CD4-positive, alpha-beta memory T cell (primary cell): ENCODE results near the gene SLC17A8. TPM values are rescaled to one million over a fixed set of nuclear protein-coding genes. Genes with fewer than 3 reads are reported as not detected.

Experiments used
- CTCF ChIA-PET: fragments of 350-600 bp; sonication (Branson Sonifier 250); formaldehyde crosslinking; loops from one replicate; lab custom pipeline; 2021; ENCODE audit warnings: inconsistent platforms; ENCODE audit not compliant: partially characterized antibody; lab: Charles Lee
- POLR2A ChIA-PET: fragments of 350-600 bp; sonication (Branson Sonifier 250); formaldehyde crosslinking; loops from one replicate; lab custom pipeline; 2021; ENCODE audit not compliant: partially characterized antibody; lab: Charles Lee
- DNase-seq, 5 donors: peaks; one replicate each; pipeline versions ENCODE4 v3.0.0 to v3.0.0-alpha.2; 2020 to 2022; ENCODE audit warnings: mixed read lengths in 1 of 5
- H3K27ac ChIP-seq: one replicate; pipeline ENCODE4 v1.7.0; 2013; ENCODE audit warnings: low read depth, low read length
- H3K27me3 ChIP-seq: 2 replicates; pipeline ENCODE4 v1.7.0; 2013; ENCODE audit warnings: mild to moderate bottlenecking, low read length, moderate library complexity; ENCODE audit not compliant: insufficient read depth
- H3K36me3 ChIP-seq: 2 replicates; pipeline ENCODE4 v1.7.0; 2013; ENCODE audit warnings: mild to moderate bottlenecking, low read length, moderate library complexity; ENCODE audit not compliant: insufficient read depth
- H3K4me1 ChIP-seq: 2 replicates; pipeline ENCODE4 v1.7.0; 2013; ENCODE audit warnings: mild to moderate bottlenecking, low read length, moderate library complexity; ENCODE audit not compliant: insufficient read depth
- H3K4me3 ChIP-seq, 2 donors: one replicate each; pipeline ENCODE4 v1.7.0; 2013; ENCODE audit warnings: low read length in 2 of 2, mild to moderate bottlenecking in 1 of 2
- H3K9me3 ChIP-seq, 2 donors: one replicate each; pipeline ENCODE4 v1.7.0; 2013; ENCODE audit warnings: low read length in 2 of 2, control low read depth in 1 of 2; ENCODE audit not compliant: control insufficient read depth in 1 of 2
- H3K27ac Mint-ChIP-seq, 7 donors: one replicate each; pipeline ENCODE4 v1.8.0; 2020 to 2021; ENCODE audit warnings: mixed read lengths in 7 of 7, mild to moderate bottlenecking in 6 of 7, inconsistent platforms in 3 of 7, moderate library complexity in 3 of 7
- H3K27me3 Mint-ChIP-seq, 2 donors: one replicate each; pipeline ENCODE4 v1.8.0; 2020 to 2021; ENCODE audit warnings: mixed read lengths in 2 of 2
- H3K36me3 Mint-ChIP-seq, 2 donors: one replicate each; pipeline ENCODE4 v1.8.0; 2020 to 2021; ENCODE audit warnings: mixed read lengths in 2 of 2, inconsistent platforms in 1 of 2, mild to moderate bottlenecking in 1 of 2
- H3K4me1 Mint-ChIP-seq, 4 donors: one replicate each; pipeline ENCODE4 v1.8.0; 2020 to 2021; ENCODE audit warnings: mixed read lengths in 4 of 4, mild to moderate bottlenecking in 1 of 4
- H3K4me3 Mint-ChIP-seq, 8 donors: one replicate each; pipeline ENCODE4 v1.8.0; 2020 to 2021; ENCODE audit warnings: mixed read lengths in 8 of 8, mild to moderate bottlenecking in 7 of 8, moderate library complexity in 6 of 8, inconsistent platforms in 3 of 8
- H3K9me3 Mint-ChIP-seq, 8 donors: one replicate each; pipeline ENCODE4 v1.8.0; 2020 to 2021; ENCODE audit warnings: mixed read lengths in 8 of 8, mild to moderate bottlenecking in 5 of 8, inconsistent platforms in 3 of 8, moderate library complexity in 1 of 8
- intact Hi-C: fragments of 100-400 bp; cut with micrococcal nuclease; formaldehyde crosslinking; loops from one replicate; pipeline ENCODE4 v1.15.1; 2023
- polyA plus RNA-seq, 2 donors: library from polyadenylated mRNA; unstranded; fragments of 300-500 nt; fragmentation: Illumina TruSeq; gene quantifications; one replicate each; pipeline ENCODE4 v1.2.3, GENCODE V29; 2021
- total RNA-seq, 2 experiments: library from RNA; stranded (reverse); gene quantifications; one replicate each; pipeline ENCODE4 v1.2.3, GENCODE V29; 2021

Gene SLC17A8
- total and polyA plus RNA-seq, 4 experiments from 2014 or later, result not detected

- ChIA-PET CTCF (no interaction called here), POLR2A (no interaction called here)
- Mint-ChIP-seq H3K4me3 (no peak overlapping the region), H3K27me3 (peaks cover 0 to 2% of the 10 kb centered on the region in 2 donors), H3K36me3 (no peaks in the 10 kb centered on the region), H3K27ac (no peak overlapping the region), H3K9me3 (no peaks in the 10 kb centered on the region), H3K4me1 (no peaks in the 10 kb centered on the region)
- intact Hi-C loops, result no loop called here
- Histone ChIP-seq H3K36me3 (no peaks in the 10 kb centered on the region), H3K4me3 (no peak overlapping the region), H3K27me3 (no peaks in the 10 kb centered on the region), H3K4me1 (no peaks in the 10 kb centered on the region), H3K27ac (no peak overlapping the region), H3K9me3 (no peaks in the 10 kb centered on the region)
- no peak for DNase-seq
These were observed 25.5 kb downstream of the SLC17A8 start for GRCh38 chr12:100382338-100382737.

GRCh38 chr12:100383586-100384558 lies 27.0 kb downstream of the SLC17A8 start:
- intact Hi-C loops, result no loop called here
- H3K4me3 ChIP-seq, result no peak overlapping the region
- no peaks in the 10 kb centered on the region for H3K36me3 Mint-ChIP-seq
- H3K27ac Mint-ChIP-seq, result no peak overlapping the region
- H3K4me1 ChIP-seq, result no peaks in the 10 kb centered on the region
- no peaks in the 10 kb centered on the region for H3K9me3 Mint-ChIP-seq
- H3K4me1 Mint-ChIP-seq, result no peaks in the 10 kb centered on the region
- H3K4me3 Mint-ChIP-seq, result peak overlapping the region in 1 of 8 donors; percentile 17
- POLR2A ChIA-PET, result no interaction called here
- no peaks in the 10 kb centered on the region for H3K9me3 ChIP-seq
- H3K27me3 ChIP-seq, result no peaks in the 10 kb centered on the region
- CTCF ChIA-PET, result interaction anchor here (1.0 kb wide), 1 partner anchor 11 kb away, joined by 4 read pairs; no protein-coding TSS in a partner anchor
- no peaks in the 10 kb centered on the region for H3K36me3 ChIP-seq
- peaks cover 2 to 5% of the 10 kb centered on the region in 2 donors for H3K27me3 Mint-ChIP-seq
- H3K27ac ChIP-seq, result no peak overlapping the region
- DNase-seq, result no peak

- Mint-ChIP-seq H3K27me3 (peaks cover 2 to 5% of the 10 kb centered on the region in 2 donors), H3K9me3 (no peaks in the 10 kb centered on the region), H3K36me3 (no peaks in the 10 kb centered on the region), H3K4me1 (no peaks in the 10 kb centered on the region), H3K4me3 (no peak overlapping the region), H3K27ac (no peak overlapping the region)
- POLR2A ChIA-PET, result no interaction called here
- no peaks in the 10 kb centered on the region for H3K9me3 ChIP-seq
- H3K36me3 ChIP-seq, result no peaks in the 10 kb centered on the region
- no peak for DNase-seq
- no peak overlapping the region for H3K27ac ChIP-seq
- H3K27me3 ChIP-seq, result no peaks in the 10 kb centered on the region
- H3K4me1 ChIP-seq, result no peaks in the 10 kb centered on the region
- CTCF ChIA-PET, result no interaction called here
- intact Hi-C loops, result no loop called here
- H3K4me3 ChIP-seq, result no peak overlapping the region
These were observed 27.7 kb downstream of the SLC17A8 start for GRCh38 chr12:100384559-100384935.

GRCh38 chr12:100388382-100388781 lies 31.5 kb downstream of the SLC17A8 start:
- DNase-seq, result no peak
- no peaks in the 10 kb centered on the region for H3K27me3 ChIP-seq
- no peak overlapping the region for H3K4me3 Mint-ChIP-seq
- H3K4me3 ChIP-seq, result no peak overlapping the region
- no peaks in the 10 kb centered on the region for H3K4me1 ChIP-seq
- H3K4me1 Mint-ChIP-seq, result no peaks in the 10 kb centered on the region
- intact Hi-C loops, result no loop called here
- H3K27me3 Mint-ChIP-seq, result peaks cover 4 to 5% of the 10 kb centered on the region in 2 donors
- H3K9me3 ChIP-seq, result no peaks in the 10 kb centered on the region
- no peak overlapping the region for H3K27ac ChIP-seq
- POLR2A ChIA-PET, result no interaction called here
- CTCF ChIA-PET, result no interaction called here
- no peaks in the 10 kb centered on the region for H3K9me3 Mint-ChIP-seq
- no peaks in the 10 kb centered on the region for H3K36me3 ChIP-seq
- H3K36me3 Mint-ChIP-seq, result no peaks in the 10 kb centered on the region
- no peak overlapping the region for H3K27ac Mint-ChIP-seq

- intact Hi-C loops, result no loop called here
- no peaks in the 10 kb centered on the region for H3K27me3 ChIP-seq
- Mint-ChIP-seq H3K36me3 (no peaks in the 10 kb centered on the region), H3K4me3 (no peak overlapping the region), H3K27me3 (peaks cover 4 to 7% of the 10 kb centered on the region in 2 donors), H3K4me1 (no peaks in the 10 kb centered on the region), H3K9me3 (no peaks in the 10 kb centered on the region), H3K27ac (no peak overlapping the region)
- no peak overlapping the region for H3K27ac ChIP-seq
- ChIA-PET POLR2A (no interaction called here), CTCF (no interaction called here)
- H3K4me1 ChIP-seq, result no peaks in the 10 kb centered on the region
- DNase-seq, result no peak
- H3K4me3 ChIP-seq, result no peak overlapping the region
- H3K36me3 ChIP-seq, result no peaks in the 10 kb centered on the region
- H3K9me3 ChIP-seq, result no peaks in the 10 kb centered on the region
These were observed 35.0 kb downstream of the SLC17A8 start for GRCh38 chr12:100391856-100392255.

- POLR2A ChIA-PET, result no interaction called here
- H3K27me3 ChIP-seq, result no peaks in the 10 kb centered on the region
- intact Hi-C loops, result no loop called here
These were observed 36.3 kb downstream of the SLC17A8 start for GRCh38 chr12:100393200-100393599.

GRCh38 chr12:100395811-100396210 lies 38.9 kb downstream of the SLC17A8 start:
- no peaks in the 10 kb centered on the region for H3K36me3 Mint-ChIP-seq
- POLR2A ChIA-PET, result no interaction called here
- no peak for DNase-seq
- no peak overlapping the region for H3K4me3 Mint-ChIP-seq
- Histone ChIP-seq H3K4me1 (no peaks in the 10 kb centered on the region), H3K27ac (no peak overlapping the region), H3K27me3 (no peaks in the 10 kb centered on the region), H3K9me3 (no peaks in the 10 kb centered on the region), H3K36me3 (no peaks in the 10 kb centered on the region), H3K4me3 (no peak overlapping the region)
- intact Hi-C loops, result no loop called here
- CTCF ChIA-PET, result interaction anchor here (1.2 kb wide), 1 partner anchor 161 kb away, joined by 3 read pairs; no protein-coding TSS in a partner anchor
- H3K27me3 Mint-ChIP-seq, result peaks cover 2 to 3% of the 10 kb centered on the region in 2 donors
- peaks cover 0 to 2% (median 0%) of the 10 kb centered on the region in 4 donors for H3K4me1 Mint-ChIP-seq
- H3K27ac Mint-ChIP-seq, result no peak overlapping the region
- no peaks in the 10 kb centered on the region for H3K9me3 Mint-ChIP-seq

More at GRCh38 chr12:100393200-100393599, 36.3 kb downstream of the SLC17A8 start:
- Mint-ChIP-seq H3K4me3 (no peak overlapping the region), H3K36me3 (no peaks in the 10 kb centered on the region), H3K27ac (no peak overlapping the region), H3K27me3 (peaks cover 2 to 3% of the 10 kb centered on the region in 2 donors), H3K4me1 (no peaks in the 10 kb centered on the region), H3K9me3 (no peaks in the 10 kb centered on the region)
- Histone ChIP-seq H3K4me3 (no peak overlapping the region), H3K4me1 (no peaks in the 10 kb centered on the region), H3K36me3 (no peaks in the 10 kb centered on the region), H3K9me3 (no peaks in the 10 kb centered on the region), H3K27ac (no peak overlapping the region)
- CTCF ChIA-PET, result no interaction called here
- no peak for DNase-seq
